HEK293T (cell line): Measurements from ENCODE around the gene SCNN1A.

ENCODE experiments used
- ARNT ChIP-seq: fragments of 450-650 bp; IDR thresholded peaks from 2 replicates; pipeline ENCODE4 v1.6.1; 2017; ENCODE audit warnings: mild to moderate bottlenecking
- BHLHE40 ChIP-seq: fragments of 450-650 bp; IDR thresholded peaks from 2 replicates; pipeline ENCODE4 v1.6.1; 2016; ENCODE audit warnings: mild to moderate bottlenecking, moderate library complexity, borderline replicate concordance
- CTBP1 ChIP-seq: fragments of 450-650 bp; IDR thresholded peaks from 2 replicates; pipeline ENCODE4 v1.6.1; 2016; ENCODE audit warnings: borderline replicate concordance
- FOXA1 ChIP-seq: fragments of 450-650 bp; IDR thresholded peaks from 2 replicates; pipeline ENCODE4 v1.6.1; 2016; ENCODE audit warnings: mild to moderate bottlenecking
- FOXM1 ChIP-seq: fragments of 450-650 bp; IDR thresholded peaks from 2 replicates; pipeline ENCODE4 v1.6.1; 2017; ENCODE audit warnings: mild to moderate bottlenecking, borderline replicate concordance
- PKNOX1 ChIP-seq: fragments of 450-650 bp; IDR thresholded peaks from 2 replicates; pipeline ENCODE4 v1.6.1; 2016
- SP1 ChIP-seq: fragments of 450-650 bp; IDR thresholded peaks from 2 replicates; pipeline ENCODE4 v1.6.1; 2017
- SUZ12 ChIP-seq: fragments of 450-650 bp; IDR thresholded peaks from 2 replicates; pipeline ENCODE4 v1.6.1; 2016; ENCODE audit warnings: mild to moderate bottlenecking
- TARDBP ChIP-seq: fragments of 450-650 bp; IDR thresholded peaks from 2 replicates; pipeline ENCODE4 v1.6.1; 2016

- no peak for TF ChIP-seq TARDBP
- TF ChIP-seq FOXA1: no peak
- no peak for TF ChIP-seq BHLHE40
- TF ChIP-seq CTBP1: no peak
- TF ChIP-seq SUZ12: no peak
- TF ChIP-seq ARNT: no peak
- no peak for TF ChIP-seq SP1
- no peak for TF ChIP-seq FOXM1
- peak; percentile 58 for TF ChIP-seq PKNOX1
Measured at GRCh38 chr12:6407236-6407954, 32.0 kb upstream of the SCNN1A start.
